GM19193 (cell line): ENCODE data around the gene S1PR2.

Experiments
- POLR2A ChIP-seq: IDR thresholded peaks from 4 replicates; pipeline ENCODE4 v1.6.1; 2011; ENCODE audit not compliant: insufficient read depth, insufficient read length; ENCODE audit errors: extremely low read depth

S1PR2 gene

DNA sequence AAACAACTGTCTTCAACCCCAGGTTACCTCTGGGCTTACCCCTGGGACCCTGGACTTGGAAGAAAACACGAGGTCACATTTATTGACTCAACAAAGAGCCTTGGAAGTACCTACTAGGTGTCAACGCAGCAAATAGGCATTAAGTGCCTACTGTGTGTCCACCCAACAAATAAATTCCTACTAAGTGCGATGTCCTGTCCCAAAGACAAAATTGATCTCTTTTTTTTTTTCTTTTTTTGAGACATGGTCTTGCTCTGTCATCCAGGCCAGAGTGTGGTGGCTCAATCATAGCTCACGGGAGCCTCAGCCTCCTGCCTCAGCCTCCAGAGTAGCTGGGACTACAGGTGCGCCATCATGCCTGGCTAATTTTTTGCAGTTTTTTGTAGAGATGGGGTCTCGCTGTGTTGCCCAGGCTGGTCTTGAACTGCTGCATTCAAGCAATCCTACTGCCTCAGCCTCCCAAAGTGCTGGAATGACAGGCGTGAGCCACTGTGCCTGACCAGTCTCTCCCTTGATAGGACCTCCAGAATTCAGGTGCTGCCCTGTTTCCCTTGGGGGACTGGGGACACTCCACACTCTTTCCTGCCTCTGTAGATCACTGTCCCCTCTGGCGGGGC is 589 bp upstream of the S1PR2 start:
- TF ChIP-seq POLR2A, result no peak

DNA sequence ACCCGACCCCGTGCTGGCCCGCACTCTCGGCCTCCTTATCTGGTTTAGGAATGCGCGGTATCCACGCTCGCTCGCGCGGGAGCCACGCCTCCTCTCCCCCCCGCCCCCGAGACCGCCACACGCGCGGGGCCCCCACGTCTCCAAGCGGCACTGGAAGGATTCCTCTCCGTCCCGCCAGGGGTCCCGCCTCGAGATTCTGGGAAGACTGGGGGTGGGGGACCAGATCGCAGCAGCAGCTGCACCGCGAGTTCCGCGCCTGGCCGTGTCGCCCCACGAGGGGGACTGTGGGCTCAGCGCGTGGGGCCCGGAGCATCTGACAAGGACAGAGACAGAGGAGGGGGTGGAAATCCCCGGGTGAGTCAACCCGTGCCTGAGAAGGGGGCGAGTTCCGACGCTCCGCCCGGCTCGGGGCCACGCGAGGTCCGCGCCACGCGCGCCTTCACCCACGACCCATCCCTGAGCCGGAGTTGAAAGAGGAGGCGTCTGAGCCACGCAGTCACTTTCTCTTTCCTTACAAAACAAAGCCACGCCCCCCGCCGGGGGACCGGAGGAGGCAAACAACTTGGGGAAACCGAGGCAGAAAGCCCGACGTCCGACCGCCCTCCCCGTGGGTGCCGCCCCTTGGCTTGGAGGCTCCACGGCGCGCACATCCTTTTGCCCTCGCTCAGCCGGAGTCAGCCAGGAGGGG is 814 bp downstream of the S1PR2 start:
- TF ChIP-seq POLR2A, result peak; percentile 34

DNA sequence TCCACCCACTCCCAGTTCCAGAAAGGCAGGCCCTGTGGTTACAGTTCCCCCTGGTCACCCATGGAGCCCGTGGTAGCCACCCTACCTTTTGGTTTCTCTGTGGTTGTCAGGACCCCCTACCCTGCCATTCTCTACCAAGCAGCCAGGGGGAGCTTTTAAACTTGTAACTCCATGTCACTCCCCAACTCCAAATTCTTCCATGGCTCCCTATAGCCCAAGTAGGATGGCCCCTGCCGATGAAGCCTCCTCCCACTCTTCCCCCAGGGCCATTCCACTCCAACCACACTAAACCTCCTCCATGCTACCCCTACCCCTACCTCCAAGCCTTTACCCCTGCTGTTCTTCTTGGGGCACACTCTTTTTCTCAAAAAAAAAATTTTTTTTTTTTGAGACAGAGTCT is 2.2 kb downstream of the S1PR2 start:
- TF ChIP-seq POLR2A, result no peak

DNA sequence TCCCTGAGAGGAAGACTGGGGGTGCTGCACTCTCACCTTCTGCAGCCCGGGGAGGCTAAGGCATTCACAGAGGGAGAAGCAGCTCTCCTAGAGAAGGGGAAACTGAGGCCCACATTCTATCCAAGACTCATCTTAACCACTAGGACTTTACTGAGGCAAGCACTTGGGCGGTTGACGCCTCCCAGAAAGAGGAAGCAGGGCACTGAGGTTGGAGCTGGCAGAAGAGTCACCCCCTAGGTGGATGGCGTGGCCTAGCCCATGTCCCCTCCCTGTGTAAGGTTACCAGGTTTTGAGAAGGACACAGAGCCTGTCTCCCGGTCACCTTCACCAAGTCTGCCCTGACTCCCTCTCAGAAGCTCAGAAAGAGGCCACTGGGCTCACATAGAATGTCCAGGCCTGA is 2.7 kb downstream of the S1PR2 start:
- TF ChIP-seq POLR2A, result no peak

DNA sequence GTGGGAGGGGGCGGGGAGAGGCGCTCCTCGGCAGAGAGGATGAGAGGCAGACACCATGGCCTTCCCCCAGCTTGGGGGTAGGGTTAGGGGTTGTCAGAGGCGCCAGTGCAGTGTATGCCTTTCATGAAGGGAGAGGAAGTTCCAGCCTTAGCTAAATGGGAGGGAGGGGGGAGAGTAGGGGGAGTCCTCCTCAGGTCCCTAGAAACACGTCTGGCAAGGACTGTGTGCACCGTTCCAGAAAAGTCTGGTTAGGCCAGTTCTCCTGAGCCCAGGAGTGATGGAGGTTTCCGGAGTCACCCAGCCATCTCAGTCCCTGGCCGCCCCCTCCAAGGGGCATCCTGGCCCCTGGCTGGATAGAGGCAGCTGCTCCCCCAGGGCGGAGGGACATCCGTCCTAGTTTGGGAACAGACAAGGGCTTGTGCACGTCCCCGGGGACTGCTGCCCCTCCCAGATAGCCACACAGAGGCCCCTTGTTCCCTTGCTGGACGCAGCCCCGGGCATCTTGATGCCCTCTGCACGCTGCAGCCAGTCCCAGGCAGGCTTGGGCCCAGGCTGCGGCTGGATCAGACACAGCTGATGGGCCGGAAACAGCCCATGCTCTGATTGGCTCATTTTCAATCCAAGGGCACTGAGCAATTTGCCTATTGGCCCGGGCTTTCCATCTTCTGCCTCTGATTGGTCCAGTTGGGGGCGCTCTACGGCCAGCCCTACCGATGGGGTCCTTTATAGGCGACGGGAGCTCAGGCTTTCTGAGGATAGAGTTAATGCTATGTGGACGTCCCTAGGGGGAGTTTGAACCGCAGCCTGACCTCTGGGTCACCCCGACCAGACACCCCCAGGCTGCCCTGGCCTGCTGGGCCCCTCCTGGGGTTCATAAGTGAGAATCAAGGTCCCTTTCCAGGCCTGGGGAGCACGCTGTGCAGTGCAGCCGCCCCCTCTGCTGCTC is 3.8 kb downstream of the S1PR2 start:
- no peak for TF ChIP-seq POLR2A

DNA sequence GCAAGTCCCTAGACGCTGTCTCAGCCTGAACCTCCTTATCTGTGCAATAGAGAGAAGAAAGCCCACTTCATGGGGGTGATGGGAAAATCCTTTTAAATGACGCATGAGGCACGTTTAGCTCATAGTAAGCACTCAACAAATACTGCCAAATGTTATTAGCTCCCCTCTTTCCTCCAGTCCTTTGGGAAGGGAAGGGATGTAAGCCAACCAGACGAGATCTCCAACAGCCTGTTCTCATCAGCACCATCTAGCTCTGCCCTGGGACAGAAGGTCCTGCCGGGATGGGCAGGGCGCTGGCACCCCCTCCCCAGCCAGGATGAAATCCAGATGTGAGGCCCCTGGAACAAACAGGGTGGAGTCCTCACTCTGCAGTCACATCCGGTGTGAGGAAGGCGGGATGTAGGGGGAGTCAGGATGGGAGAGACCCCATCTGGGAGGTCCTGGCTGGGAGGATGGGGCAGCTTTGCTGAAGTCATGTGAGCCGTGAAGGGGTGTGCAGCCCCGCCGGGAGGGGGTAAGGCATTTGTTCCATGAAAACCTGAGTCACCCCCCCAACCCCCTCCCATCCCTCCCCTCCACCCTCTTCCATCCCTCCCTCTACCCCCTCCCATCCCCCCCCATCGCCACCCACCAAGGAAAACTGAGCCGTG is 4.6 kb downstream of the S1PR2 start:
- no peak for TF ChIP-seq POLR2A

DNA sequence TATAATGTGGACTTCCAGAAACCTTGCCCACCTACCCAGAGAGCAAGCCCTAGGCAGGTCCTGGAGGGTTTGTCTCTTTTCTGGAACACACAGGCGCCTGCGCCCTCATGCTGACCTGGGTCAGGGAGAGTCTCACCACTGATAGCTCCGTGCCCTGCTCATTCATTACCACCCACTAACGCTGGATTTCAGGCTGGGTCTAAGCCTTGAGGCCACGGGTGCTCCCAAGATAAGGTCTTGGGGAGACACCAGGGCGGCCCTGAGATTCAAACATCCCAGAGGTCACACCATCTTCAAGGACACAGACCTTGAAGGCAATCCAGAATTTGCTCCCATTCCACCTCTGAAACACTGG is 5.1 kb downstream of the S1PR2 start:
- no peak for TF ChIP-seq POLR2A

DNA sequence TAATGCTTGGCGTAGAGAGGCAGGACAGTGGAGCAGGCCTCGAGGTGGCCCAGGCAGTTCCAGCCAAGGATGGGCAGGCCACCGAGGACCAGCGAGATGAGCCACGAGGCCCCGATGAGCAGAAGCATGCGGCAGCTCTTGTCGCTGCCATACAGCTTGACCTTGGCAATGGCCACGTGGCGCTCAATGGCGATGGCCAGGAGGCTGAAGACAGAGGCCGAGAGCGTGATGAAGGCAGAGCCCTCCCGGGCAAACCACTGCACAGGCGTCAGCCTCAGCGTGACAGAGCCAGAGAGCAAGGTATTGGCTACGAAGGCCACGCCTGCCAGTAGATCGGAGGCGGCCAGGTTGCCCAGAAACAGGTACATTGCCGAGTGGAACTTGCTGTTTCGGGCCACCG is 6.8 kb downstream of the S1PR2 start:
- no peak for TF ChIP-seq POLR2A

DNA sequence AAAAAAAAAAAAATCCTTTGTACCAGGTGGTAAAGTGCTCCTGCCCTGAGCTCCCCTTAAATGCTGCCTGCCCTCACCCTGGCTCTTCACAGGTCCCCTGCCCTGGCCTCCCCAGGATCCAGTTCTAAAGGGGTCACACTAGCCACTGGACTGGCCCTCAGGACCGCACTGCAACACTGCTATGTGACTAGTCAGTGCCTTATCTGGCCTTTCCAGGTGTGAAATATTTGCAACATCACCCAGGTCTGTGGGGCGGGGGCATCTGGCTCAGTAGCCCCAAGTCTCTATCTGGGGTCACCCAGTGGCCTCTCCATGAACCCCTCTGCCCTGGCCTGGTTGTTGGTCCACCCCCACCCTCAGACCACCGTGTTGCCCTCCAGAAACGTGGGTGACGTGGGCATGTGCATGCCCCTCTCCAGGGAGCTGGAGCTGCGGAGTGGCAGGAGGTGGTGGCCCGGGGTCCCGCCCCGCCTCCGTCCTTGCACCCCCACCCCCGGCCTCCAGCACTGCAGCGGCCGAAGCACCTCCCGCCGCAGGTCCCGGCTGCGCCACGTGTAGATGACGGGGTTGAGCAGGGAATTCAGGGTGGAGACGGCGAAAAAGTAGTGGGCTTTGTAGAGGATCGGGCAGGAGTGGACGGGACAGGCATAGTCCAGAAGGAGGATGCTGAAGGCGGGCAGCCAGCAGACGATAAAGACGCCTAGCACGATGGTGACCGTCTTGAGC is 7.5 kb downstream of the S1PR2 start:
- TF ChIP-seq POLR2A, result no peak

DNA sequence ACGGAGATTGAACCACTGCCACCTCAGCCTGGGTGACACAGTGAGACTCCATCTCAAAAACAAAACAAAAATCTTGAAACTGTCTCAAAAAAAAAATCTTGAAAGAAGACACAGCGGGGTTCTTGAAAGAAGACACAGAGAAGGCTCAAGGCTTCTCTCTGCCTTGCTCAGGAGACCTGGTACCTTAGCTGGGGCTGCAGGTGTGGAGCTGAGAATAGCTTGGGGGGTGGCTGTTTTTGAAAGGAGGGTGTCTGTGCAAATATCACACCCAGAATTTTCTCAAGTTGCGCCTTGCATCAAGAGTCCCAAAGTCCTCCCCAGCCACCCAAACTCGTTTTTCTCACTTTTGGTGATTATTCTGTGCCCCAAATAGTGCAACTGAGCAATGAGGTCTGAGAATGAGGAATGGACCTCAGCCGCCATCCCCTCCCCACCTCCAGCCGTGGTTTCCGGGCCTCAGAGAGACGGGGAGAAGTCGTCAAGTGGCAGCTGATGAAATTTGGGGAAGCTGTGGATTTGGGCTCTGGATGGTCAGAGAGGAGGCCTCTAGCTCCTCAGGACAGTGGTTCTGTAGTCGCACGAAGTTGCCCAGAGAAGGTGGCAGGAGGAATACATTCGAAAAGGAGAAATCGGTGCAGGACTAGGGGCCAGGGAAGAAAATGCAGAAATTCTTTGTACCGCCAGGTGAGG is 8.8 kb downstream of the S1PR2 start:
- no peak for TF ChIP-seq POLR2A

DNA sequence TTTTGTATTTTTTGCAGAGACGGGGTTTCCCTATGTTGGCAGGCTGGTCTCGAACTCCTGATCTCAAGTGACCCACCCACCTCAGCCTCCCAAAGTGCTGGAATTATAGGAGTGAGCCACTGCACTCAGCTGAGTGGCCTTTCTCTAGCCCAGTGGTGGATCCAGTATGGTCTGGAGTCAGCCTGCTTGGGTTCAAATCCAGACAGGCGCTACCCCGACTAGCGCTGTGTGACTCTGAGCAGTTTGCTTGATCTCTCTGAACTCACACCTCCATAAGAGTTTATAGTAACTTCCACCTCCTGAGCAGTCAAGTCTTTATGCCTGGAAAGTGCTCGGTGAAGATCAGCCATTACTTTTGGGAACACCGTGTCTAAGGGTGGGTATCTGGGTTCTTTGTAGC is 10.4 kb downstream of the S1PR2 start:
- TF ChIP-seq POLR2A, result no peak

DNA sequence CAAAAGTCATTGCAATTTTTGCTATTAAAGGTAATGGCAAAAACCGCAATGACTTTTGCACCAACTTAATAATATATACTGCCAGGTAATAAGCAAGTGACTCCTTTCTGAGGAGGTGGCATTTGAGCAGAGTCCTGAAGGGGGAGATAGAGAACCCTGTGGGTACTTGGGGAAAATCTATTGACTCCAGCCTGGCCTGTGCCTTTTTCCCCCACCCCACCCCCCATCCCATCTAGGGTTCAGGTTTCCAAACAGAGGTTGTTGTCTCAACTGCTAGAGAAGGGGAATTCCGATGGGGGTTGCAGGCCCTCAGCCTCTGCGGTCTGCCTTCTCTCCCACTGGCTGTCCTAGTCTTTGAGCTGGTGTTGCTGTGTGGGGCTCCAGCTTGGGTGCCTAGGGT is 11.5 kb downstream of the S1PR2 start:
- no peak for TF ChIP-seq POLR2A

DNA sequence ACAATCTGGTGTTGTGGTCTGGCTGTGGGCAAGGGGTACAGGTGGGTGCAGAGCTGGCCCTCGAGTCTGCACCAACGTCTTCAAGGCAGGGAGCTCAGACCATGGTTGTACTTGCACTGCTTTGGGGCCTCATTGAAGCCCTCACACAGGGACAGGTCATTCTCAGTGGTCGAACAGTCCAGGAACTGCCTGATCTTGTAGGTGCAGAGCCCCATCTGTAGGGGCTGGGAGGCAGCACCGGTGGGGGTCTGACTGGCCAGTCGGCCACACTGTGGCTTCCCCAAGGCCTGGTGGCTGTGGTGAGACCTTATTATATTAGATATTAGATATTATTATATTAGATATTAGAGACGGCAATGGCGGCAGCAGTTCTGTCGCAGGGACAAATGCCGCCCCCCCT is 14.0 kb downstream of the S1PR2 start:
- TF ChIP-seq POLR2A, result no peak

DNA sequence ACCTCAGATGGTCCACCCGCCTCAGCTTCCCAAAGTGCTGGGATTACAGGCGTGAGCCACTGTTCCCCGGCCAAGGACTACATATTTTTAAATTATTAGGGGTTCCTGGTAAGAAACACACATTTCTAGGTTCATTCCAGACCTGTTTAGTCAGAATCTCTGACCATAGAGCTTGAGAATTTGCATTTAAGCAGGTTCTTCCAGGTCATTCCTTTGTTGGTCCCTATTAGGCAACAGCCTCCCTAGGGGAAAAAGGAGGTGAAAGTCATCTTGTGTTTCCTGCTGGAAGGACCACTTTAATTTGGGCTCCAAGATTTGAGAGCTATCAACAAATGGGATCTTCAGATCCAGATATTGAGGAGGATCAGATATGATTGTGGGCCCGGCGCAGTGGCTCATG is 16.3 kb downstream of the S1PR2 start:
- TF ChIP-seq POLR2A, result no peak
